GM12873 (cell line): ENCODE data around the gene PCK2.
A peak's percentile ranks its signal among the peaks of the same experiment; 100 is the strongest.

ENCODE experiments used
- CTCF ChIP-seq: IDR thresholded peaks from 2 replicates; pipeline ENCODE4 v1.5.1; 2012; ENCODE audit warnings: low read depth, mild to moderate bottlenecking, moderate library complexity, low read length, control low read depth; ENCODE audit not compliant: insufficient read depth; ENCODE audit errors: missing control alignments

The PCK2 gene

GRCh38 chr14:24136684-24137528 is 42.8 kb downstream of the PCK2 start:
- no peak for TF ChIP-seq CTCF

- TF ChIP-seq CTCF, result no peak
Measured at GRCh38 chr14:24137529-24138395, 43.7 kb downstream of the PCK2 start.

GRCh38 chr14:24138396-24139271 is 44.5 kb downstream of the PCK2 start:
- no peak for TF ChIP-seq CTCF

GRCh38 chr14:24139272-24139934 is 45.3 kb downstream of the PCK2 start:
- TF ChIP-seq CTCF, result peak; percentile 26

- peak; percentile 44 for TF ChIP-seq CTCF
Measured at GRCh38 chr14:24141097-24141880, 47.2 kb downstream of the PCK2 start, which contains the start of gene EMC9. TSS of gene EMC9 (minus strand) at chr14:24141591. CDS start at chr14:24141304, 287 bp downstream.

- no peak for TF ChIP-seq CTCF
Measured at GRCh38 chr14:24143511-24143910, 49.4 kb downstream of the PCK2 start.
